Anterior cingulate cortex (tissue), 58 donors: ENCODE data around the gene FBXW11.

ENCODE experiments used
- DNase-seq, 58 donors: peaks; one replicate each; lab custom pipeline; 2025; lab: John Stamatoyannopoulos, UW

FBXW11 gene

GRCh38 chr5:171823269-171823668, 183.2 kb downstream of the FBXW11 start:
- no peak for DNase-seq

GRCh38 chr5:171821286-171821685, 185.2 kb downstream of the FBXW11 start:
- DNase-seq, result no peak

DNA sequence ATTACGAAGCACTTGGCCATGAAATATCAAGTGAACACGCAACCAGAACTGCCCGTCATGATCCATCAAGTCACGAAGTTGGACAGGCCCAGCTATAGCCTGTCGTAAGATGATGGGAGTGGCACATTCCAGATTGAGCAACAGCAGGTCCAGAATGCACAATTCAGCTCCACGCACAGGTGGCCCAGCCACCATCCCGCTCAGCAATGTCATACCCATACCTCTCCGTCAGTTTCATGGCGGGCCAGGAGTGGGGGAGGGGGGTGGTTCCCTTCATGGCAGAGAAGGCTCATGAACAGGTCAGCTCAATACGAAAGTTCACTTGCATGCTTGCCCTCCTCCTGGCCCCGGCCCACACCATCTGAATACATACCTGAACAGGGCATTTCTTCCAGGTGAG, 185.9 kb downstream of the FBXW11 start:
- DNase-seq, result no peak

DNA sequence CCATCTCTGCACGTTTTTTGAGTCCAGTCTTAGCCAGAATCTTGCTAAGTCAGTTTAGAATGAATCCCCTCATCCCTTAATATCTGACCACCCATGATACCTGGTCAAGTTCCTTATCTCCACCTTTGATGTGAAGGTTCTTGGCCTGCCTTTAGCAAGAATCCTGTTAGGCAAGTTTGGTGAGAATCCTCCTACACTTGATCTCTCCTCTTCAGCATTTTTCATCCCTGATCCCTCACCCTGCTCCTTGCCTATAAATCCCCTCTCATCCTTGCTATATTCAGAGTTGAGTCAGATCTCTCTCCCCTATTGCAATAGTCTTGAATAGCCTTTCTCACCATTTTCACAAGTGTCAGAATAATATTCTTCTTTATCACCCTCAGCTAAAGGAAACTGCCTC, 189.8 kb downstream of the FBXW11 start:
- DNase-seq, result no peak

DNA sequence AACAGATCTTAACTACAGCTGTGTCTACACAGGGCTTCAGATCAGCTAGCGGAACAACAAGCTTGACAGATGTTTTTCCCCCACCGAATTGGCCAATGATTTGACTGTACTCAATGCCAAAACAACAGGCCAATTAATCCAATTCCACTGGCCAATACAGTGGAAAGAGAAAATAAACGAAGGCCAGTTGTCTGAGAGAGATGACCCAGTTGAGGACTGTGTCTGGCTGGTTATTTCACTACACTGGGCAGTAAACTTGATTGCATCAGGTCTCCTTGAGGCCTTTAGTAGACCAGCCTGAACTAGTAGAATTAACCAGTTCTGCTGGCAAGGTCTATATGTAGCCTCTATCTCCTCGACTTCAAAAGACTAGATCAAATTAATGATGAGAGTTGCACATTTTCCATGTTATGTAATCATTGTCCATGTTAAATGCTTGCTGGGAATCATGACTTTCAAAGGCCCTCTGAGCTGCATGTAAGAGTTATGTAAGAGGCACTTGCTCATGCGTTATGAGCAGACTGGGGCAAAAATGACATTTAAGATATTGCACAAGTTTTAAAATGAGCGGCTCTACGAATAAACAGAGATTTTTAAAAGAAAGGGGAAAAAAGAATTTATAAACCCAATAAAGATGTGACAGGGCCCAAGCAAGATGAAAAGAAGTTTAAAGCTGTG, 192.5 kb downstream of the FBXW11 start:
- no peak for DNase-seq

DNA sequence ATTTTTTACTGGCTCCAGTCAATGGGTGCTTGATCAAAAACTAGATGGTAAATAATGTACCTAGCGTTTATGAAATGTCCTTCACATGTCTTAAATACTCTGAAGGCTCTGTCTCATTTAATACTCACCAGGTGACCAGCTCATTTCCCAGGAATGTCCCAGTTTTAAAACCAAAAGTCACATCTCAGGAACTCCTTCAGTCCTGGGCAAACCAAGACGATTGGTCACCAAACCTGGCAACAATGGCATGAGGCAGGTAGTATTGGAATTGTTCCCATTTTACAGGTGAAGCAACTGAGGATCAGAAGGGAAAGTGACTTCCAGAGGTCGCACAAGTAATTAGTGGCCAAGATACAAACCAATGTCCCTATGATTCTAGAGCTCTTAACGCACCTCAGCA, 193.2 kb downstream of the FBXW11 start:
- no peak for DNase-seq
